NT2/D1 (cell line): ENCODE data around the gene OTUD6A.
"Not testable (repeated sequence)": the region's sequence is repeated elsewhere in the genome, so short reads cannot be mapped to it uniquely, and the experiment has no call there.

Source experiments
- DNase-seq: peaks from one replicate; pipeline ENCODE4 v3.0.0-alpha.2; 2011; ENCODE audit warnings: low read depth, low spot score
- H3K27me3 ChIP-seq: 2 replicates; pipeline ENCODE4 v1.6.0; 2011; ENCODE audit warnings: mild to moderate bottlenecking; ENCODE audit not compliant: insufficient read length, insufficient read depth
- H3K36me3 ChIP-seq: 2 replicates; pipeline ENCODE4 v1.6.1; 2011; ENCODE audit warnings: mild to moderate bottlenecking, low read length, mixed read lengths; ENCODE audit not compliant: insufficient read depth, insufficient read length
- H3K4me1 ChIP-seq: 2 replicates; pipeline ENCODE4 v1.5.1; 2011; ENCODE audit not compliant: insufficient read depth, insufficient read length
- H3K4me3 ChIP-seq: 2 replicates; pipeline ENCODE4 v1.5.1; 2011; ENCODE audit warnings: low read depth; ENCODE audit not compliant: insufficient read length
- H3K9ac ChIP-seq: 2 replicates; pipeline ENCODE4 v1.6.0; 2011; ENCODE audit warnings: low read depth; ENCODE audit not compliant: insufficient read length
- H3K9me3 ChIP-seq: 2 replicates; pipeline ENCODE4 v1.5.1; 2011; ENCODE audit warnings: mild to moderate bottlenecking, low read length; ENCODE audit not compliant: insufficient read depth
- SUZ12 ChIP-seq: IDR thresholded peaks from 2 replicates; pipeline ENCODE4 v1.6.1; 2011; ENCODE audit not compliant: insufficient read length, insufficient read depth; ENCODE audit errors: extremely low read depth
- YY1 ChIP-seq: IDR thresholded peaks from 2 replicates; pipeline ENCODE4 v1.6.1; 2011; ENCODE audit not compliant: insufficient read length, insufficient read depth
- ZNF274 ChIP-seq: IDR thresholded peaks from 2 replicates; pipeline ENCODE4 v1.6.1; 2011; ENCODE audit warnings: mild to moderate bottlenecking, low read depth, low read length

The OTUD6A gene

DNA sequence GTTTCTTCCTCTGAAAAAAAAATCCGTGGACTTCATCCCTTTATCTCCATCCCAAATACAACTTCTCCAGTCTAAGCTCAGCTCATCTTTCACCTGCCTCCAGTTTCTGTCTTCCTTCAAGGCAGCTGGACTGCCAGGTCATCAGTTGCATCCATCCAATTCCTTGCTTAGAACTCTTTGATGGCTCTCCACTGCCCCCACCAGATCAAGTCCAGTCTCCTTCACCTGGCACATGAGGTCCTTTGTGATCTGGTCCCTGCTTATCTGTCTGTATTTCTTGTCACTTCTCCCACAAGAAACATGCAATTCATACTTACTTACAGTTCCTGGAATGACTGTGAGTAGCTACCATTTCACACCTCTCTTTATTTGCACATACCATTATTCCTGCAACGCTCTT is 33.8 kb downstream of the OTUD6A start:
- H3K4me1 ChIP-seq = no peaks in the 10 kb centered on the region
- H3K4me3 ChIP-seq = no peak overlapping the region
- peak; percentile 22 for DNase-seq
- H3K27me3 ChIP-seq = no peaks in the 10 kb centered on the region
- H3K36me3 ChIP-seq = no peaks in the 10 kb centered on the region
- TF ChIP-seq YY1 (no peak), ZNF274 (no peak), SUZ12 (no peak)
- no peaks in the 10 kb centered on the region for H3K9me3 ChIP-seq
- no peak overlapping the region for H3K9ac ChIP-seq

DNA sequence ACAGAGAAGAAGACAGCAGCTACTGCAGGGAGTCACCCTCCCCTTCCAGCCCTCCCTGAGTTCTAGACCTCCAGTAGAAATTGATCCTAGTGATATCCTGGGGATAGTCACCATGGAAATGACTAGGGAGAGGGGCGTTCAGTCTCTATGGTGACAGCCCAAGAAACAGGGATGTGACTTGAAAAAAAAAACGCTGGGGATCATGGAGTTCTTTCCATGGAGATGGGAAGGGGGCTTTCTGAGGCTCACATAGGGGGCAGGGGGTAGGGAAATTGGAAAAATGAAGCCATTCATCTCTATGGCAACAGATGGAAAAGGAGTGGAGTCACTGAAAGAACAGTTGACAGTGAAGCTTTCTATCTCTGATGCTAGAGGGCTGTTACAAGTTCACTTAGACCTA is 43.0 kb downstream of the OTUD6A start:
- TF ChIP-seq YY1 (no peak), ZNF274 (no peak), SUZ12 (no peak)
- no peaks in the 10 kb centered on the region for H3K27me3 ChIP-seq
- H3K9me3 ChIP-seq = no peaks in the 10 kb centered on the region
- DNase-seq = no peak
- no peaks in the 10 kb centered on the region for H3K36me3 ChIP-seq
- no peak overlapping the region for H3K4me3 ChIP-seq
- H3K4me1 ChIP-seq = no peaks in the 10 kb centered on the region
- no peak overlapping the region for H3K9ac ChIP-seq

DNA sequence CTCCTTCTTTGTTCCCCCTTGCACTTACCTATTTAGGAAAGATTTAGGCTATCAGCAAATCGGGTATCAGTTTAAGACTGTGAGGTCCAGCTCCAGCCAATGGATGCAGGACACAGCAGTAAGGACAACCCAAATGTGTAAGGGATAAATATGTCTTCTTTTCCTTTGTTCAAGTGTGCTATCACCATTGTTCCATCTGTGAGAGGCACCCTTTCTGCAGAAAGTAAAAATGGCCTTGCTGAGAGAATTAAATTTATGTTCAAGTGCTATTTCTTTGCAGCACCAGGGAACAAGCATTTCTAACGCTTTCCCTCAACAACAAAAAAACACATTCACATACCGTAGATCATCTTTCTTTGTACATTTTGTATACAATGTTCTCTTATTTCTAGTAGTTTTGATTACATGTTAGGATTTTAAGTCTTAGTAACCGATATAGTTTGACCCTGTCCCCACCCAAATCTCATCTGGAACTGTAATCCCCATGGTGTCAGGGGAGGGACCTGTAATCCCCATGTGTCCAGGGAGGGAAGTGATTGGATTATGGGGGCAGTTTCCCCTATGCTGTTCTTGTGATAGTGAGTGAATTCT is 49.3 kb downstream of the OTUD6A start:
- H3K4me1 ChIP-seq, H3K4me3 ChIP-seq, H3K27me3 ChIP-seq, DNase-seq, H3K36me3 ChIP-seq, H3K9ac ChIP-seq: not testable (repeated sequence)
- H3K9me3 ChIP-seq = peaks cover 23% of the 10 kb centered on the region
